WTC11 (cell line): ENCODE results near the gene OR2T35.

Experiments used
- CREB1 ChIP-seq: sonication (generic); formaldehyde crosslinking; IDR thresholded peaks from 2 replicates; pipeline ENCODE4 v1.8.0; 2023; ENCODE audit warnings: mild to moderate bottlenecking, missing genetic modification reagents
- CTCF ChIP-seq: fragments of 200-600 bp; IDR thresholded peaks from 2 replicates; pipeline ENCODE4 v1.8.0; 2022; ENCODE audit warnings: antibody characterized with exemption
- FOXP1 ChIP-seq: sonication (generic); formaldehyde crosslinking; IDR thresholded peaks from 2 replicates; pipeline ENCODE4 v1.8.0; 2022; ENCODE audit warnings: missing genetic modification reagents, mild to moderate bottlenecking, moderate library complexity, borderline replicate concordance
- JUN ChIP-seq: sonication (generic); formaldehyde crosslinking; IDR thresholded peaks from 2 replicates; pipeline ENCODE4 v1.8.0; 2023; ENCODE audit warnings: mild to moderate bottlenecking, missing genetic modification reagents
- NFYB ChIP-seq: sonication (generic); formaldehyde crosslinking; conservative IDR thresholded peaks from 2 replicates; pipeline ENCODE4 v1.8.0; 2022; ENCODE audit warnings: low read depth, missing genetic modification reagents
- SMAD4 ChIP-seq: sonication (generic); formaldehyde crosslinking; IDR thresholded peaks from 2 replicates; pipeline ENCODE4 v1.8.0; 2022; ENCODE audit warnings: mild to moderate bottlenecking, missing genetic modification reagents
- TEAD4 ChIP-seq: sonication (generic); formaldehyde crosslinking; IDR thresholded peaks from 2 replicates; pipeline ENCODE4 v1.8.0; 2022; ENCODE audit warnings: mild to moderate bottlenecking, missing genetic modification reagents
- ZNF317 ChIP-seq: sonication (generic); formaldehyde crosslinking; IDR thresholded peaks from 2 replicates; pipeline ENCODE4 v1.8.1; 2023; ENCODE audit warnings: low read depth, mild to moderate bottlenecking, moderate library complexity, missing genetic modification reagents, borderline replicate concordance
- TF ChIP-seq, protein P1 (sequence below): fragments of 250-450 bp; sonication (Bioruptor Pico); IDR thresholded peaks from 2 replicates; pipeline ENCODE4 v1.9.0; 2021; ENCODE audit warnings: mild to moderate bottlenecking, borderline replicate concordance
- TF ChIP-seq, protein P2 (sequence below): sonication (generic); formaldehyde crosslinking; IDR thresholded peaks from 2 replicates; pipeline ENCODE4 v1.8.0; 2022; ENCODE audit warnings: mild to moderate bottlenecking, missing genetic modification reagents
- TF ChIP-seq, protein P3 (sequence below): sonication (generic); formaldehyde crosslinking; IDR thresholded peaks from 2 replicates; pipeline ENCODE4 v1.8.1; 2023; ENCODE audit warnings: mild to moderate bottlenecking, missing genetic modification reagents, moderate library complexity

DNA sequence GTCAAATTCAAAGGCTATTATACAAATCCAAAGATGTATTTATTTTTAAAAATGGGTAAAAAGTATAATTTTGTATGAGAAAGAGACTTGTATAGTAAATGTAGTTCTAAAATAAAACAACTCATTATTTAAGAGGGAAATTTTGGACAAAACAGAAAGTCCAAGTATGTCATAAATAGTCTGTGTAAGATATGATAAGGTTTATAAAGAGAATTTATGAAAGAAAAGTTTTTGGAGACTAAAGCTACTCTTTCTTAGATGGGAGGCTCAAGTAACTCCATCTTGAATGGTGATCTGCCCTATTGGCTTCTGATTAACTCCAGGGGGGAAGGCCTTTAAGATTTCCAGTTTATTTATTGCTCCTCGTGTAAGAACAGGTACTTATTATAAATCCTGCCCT is 24.9 kb upstream of the OR2T35 start:
- TF ChIP-seq ZNF317 (CRISPR knock-in tag) = no peak
- TF ChIP-seq, protein P1, sequence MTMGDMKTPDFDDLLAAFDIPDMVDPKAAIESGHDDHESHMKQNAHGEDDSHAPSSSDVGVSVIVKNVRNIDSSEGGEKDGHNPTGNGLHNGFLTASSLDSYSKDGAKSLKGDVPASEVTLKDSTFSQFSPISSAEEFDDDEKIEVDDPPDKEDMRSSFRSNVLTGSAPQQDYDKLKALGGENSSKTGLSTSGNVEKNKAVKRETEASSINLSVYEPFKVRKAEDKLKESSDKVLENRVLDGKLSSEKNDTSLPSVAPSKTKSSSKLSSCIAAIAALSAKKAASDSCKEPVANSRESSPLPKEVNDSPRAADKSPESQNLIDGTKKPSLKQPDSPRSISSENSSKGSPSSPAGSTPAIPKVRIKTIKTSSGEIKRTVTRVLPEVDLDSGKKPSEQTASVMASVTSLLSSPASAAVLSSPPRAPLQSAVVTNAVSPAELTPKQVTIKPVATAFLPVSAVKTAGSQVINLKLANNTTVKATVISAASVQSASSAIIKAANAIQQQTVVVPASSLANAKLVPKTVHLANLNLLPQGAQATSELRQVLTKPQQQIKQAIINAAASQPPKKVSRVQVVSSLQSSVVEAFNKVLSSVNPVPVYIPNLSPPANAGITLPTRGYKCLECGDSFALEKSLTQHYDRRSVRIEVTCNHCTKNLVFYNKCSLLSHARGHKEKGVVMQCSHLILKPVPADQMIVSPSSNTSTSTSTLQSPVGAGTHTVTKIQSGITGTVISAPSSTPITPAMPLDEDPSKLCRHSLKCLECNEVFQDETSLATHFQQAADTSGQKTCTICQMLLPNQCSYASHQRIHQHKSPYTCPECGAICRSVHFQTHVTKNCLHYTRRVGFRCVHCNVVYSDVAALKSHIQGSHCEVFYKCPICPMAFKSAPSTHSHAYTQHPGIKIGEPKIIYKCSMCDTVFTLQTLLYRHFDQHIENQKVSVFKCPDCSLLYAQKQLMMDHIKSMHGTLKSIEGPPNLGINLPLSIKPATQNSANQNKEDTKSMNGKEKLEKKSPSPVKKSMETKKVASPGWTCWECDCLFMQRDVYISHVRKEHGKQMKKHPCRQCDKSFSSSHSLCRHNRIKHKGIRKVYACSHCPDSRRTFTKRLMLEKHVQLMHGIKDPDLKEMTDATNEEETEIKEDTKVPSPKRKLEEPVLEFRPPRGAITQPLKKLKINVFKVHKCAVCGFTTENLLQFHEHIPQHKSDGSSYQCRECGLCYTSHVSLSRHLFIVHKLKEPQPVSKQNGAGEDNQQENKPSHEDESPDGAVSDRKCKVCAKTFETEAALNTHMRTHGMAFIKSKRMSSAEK = no peak
- TF ChIP-seq, protein P2, sequence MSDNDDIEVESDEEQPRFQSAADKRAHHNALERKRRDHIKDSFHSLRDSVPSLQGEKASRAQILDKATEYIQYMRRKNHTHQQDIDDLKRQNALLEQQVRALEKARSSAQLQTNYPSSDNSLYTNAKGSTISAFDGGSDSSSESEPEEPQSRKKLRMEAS = no peak
- TF ChIP-seq CTCF = no peak
- TF ChIP-seq FOXP1 (CRISPR knock-in tag) = no peak
- TF ChIP-seq JUN (CRISPR knock-in tag) = no peak
- no peak for TF ChIP-seq CREB1 (CRISPR knock-in tag)
- no peak for TF ChIP-seq SMAD4 (CRISPR knock-in tag)
- TF ChIP-seq, protein P3, sequence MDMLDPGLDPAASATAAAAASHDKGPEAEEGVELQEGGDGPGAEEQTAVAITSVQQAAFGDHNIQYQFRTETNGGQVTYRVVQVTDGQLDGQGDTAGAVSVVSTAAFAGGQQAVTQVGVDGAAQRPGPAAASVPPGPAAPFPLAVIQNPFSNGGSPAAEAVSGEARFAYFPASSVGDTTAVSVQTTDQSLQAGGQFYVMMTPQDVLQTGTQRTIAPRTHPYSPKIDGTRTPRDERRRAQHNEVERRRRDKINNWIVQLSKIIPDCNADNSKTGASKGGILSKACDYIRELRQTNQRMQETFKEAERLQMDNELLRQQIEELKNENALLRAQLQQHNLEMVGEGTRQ (CRISPR knock-in tag) = no peak
- no peak for TF ChIP-seq NFYB (CRISPR knock-in tag)
- TF ChIP-seq TEAD4 = no peak
